Endodermal cell (in vitro differentiated cells): ENCODE measurements around the gene COG5. TPM values are rescaled to one million over a fixed set of nuclear protein-coding genes. Genes with fewer than 3 reads are reported as not detected.

ENCODE experiments used
- DNase-seq: peaks from one replicate; pipeline ENCODE4 v3.0.0-alpha.2; 2017
- H3K27ac ChIP-seq: 2 replicates; pipeline ENCODE4 v1.5.1; 2013; ENCODE audit warnings: mild to moderate bottlenecking, low read depth, low read length, moderate library complexity
- H3K27me3 ChIP-seq: 2 replicates; pipeline ENCODE4 v1.6.1; 2013; ENCODE audit warnings: mild to moderate bottlenecking, low read length, moderate library complexity; ENCODE audit not compliant: insufficient read depth, control insufficient read depth, poor library complexity, severe bottlenecking
- H3K36me3 ChIP-seq: 2 replicates; pipeline ENCODE4 v1.7.0; 2013; ENCODE audit warnings: mild to moderate bottlenecking, low read length, moderate library complexity; ENCODE audit not compliant: control insufficient read depth, insufficient read depth
- H3K4me1 ChIP-seq: one replicate; pipeline ENCODE4 v1.7.0; 2013; ENCODE audit warnings: low read length; ENCODE audit not compliant: control insufficient read depth, insufficient read depth
- H3K4me3 ChIP-seq: 2 replicates; pipeline ENCODE4 v1.5.1; 2013; ENCODE audit warnings: mild to moderate bottlenecking, low read length, moderate library complexity
- H3K9ac ChIP-seq: 2 replicates; pipeline ENCODE4 v1.6.1; 2013; ENCODE audit warnings: mild to moderate bottlenecking, low read length, moderate library complexity; ENCODE audit not compliant: poor library complexity, severe bottlenecking; ENCODE audit errors: extremely low read depth
- H3K9me3 ChIP-seq: 2 replicates; pipeline ENCODE4 v1.6.1; 2013; ENCODE audit warnings: mild to moderate bottlenecking, low read length, moderate library complexity; ENCODE audit not compliant: control insufficient read depth
- H3K27ac Mint-ChIP-seq: 2 replicates; pipeline ENCODE4 v1.8.0; 2020; ENCODE audit warnings: mixed read lengths
- H3K27me3 Mint-ChIP-seq: 2 replicates; pipeline ENCODE4 v1.8.0; 2021; ENCODE audit warnings: mild to moderate bottlenecking, mixed read lengths; ENCODE audit not compliant: insufficient read depth
- H3K36me3 Mint-ChIP-seq: 2 replicates; pipeline ENCODE4 v1.8.0; 2020; ENCODE audit warnings: low read depth, mixed read lengths
- H3K4me1 Mint-ChIP-seq: 2 replicates; pipeline ENCODE4 v1.8.0; 2020; ENCODE audit warnings: mixed read lengths
- H3K4me3 Mint-ChIP-seq: 2 replicates; pipeline ENCODE4 v1.8.0; 2020; ENCODE audit warnings: mild to moderate bottlenecking, moderate library complexity, mixed read lengths
- H3K9me3 Mint-ChIP-seq: 2 replicates; pipeline ENCODE4 v1.8.0; 2020; ENCODE audit warnings: mild to moderate bottlenecking, mixed read lengths
- CTCF ChIP-seq: fragments of 200-600 bp; sonication (generic); conservative IDR thresholded peaks from 2 replicates; pipeline ENCODE4 v1.5.0; 2021; ENCODE audit warnings: antibody characterized with exemption, mild to moderate bottlenecking
- WGBS, 2 experiments: methylation state at CpG; one replicate each; pipeline versions ENCODE4 v1.1.5 to v1.1.7; 2013; ENCODE audit warnings: missing lambda C conversion rate in 2 of 2, mixed read lengths in 1 of 2; ENCODE audit not compliant: insufficient coverage in 1 of 2, insufficient read length in 1 of 2; 5-methylcytosine and 5-hydroxymethylcytosine counted together
- total RNA-seq, 2 donors: library from RNA; stranded (reverse); fragmentation: NEBNext Ultra II Directional in 1 of 2; extraction: Animal tissue kit (Norgen Biotek cat#: 25700) in 1 of 2; gene quantifications; 2 replicates in 1 of 2; 3 replicates in 1 of 2; pipeline ENCODE4 v1.2.1, GENCODE V29; 2021

COG5 gene
- total RNA-seq, 2 donors from 2014 or later: 25.5 to 34.7 TPM

DNA sequence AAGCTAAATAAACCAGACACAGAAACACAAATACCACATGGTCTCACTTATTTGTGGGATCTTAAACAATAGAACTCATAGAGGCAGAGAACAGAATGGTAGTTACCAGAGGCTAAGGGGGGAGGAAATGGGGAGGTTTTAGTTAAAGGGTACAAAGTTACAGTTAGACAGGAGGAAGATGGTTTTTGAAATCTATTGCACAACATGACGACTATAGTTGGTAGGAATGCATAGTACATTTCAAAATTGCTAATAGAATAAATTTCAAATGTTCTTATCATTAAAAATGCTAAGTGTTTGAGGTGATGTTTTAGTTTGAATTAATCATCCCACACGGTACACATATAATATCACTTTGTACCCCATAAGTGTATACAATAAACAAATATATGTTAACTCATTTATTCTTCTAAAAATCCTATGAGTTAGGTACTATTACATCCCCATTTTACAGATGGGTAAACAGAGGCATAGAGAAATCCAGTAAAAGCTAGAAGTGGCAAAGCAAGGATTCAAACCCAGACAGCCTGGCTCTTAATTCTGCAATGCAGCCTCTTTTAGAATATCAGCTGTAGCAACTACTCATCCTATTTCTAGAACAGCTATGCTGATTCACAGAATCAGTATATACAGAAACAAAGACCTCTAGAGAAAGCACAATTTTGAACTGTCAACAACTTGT is 344.0 kb downstream of the COG5 start:
- WGBS, 2 experiments: no CpG with 5 or more reads among the region's 2 CpGs
- Histone ChIP-seq H3K9me3 (peaks cover 5% of the 10 kb centered on the region), H3K4me1 (no peaks in the 10 kb centered on the region), H3K36me3 (no peaks in the 10 kb centered on the region), H3K4me3 (no peak overlapping the region), H3K27ac (no peak overlapping the region), H3K27me3 (no peaks in the 10 kb centered on the region), H3K9ac (no peak overlapping the region)
- H3K4me3 Mint-ChIP-seq: no peak overlapping the region
- no peak for TF ChIP-seq CTCF
- H3K9me3 Mint-ChIP-seq: no peaks in the 10 kb centered on the region
- no peaks in the 10 kb centered on the region for H3K27me3 Mint-ChIP-seq
- DNase-seq: no peak
- H3K27ac Mint-ChIP-seq: no peak overlapping the region
- H3K4me1 Mint-ChIP-seq: peaks cover 4% of the 10 kb centered on the region
- peaks cover 6% of the 10 kb centered on the region for H3K36me3 Mint-ChIP-seq

GRCh38 chr7:107213945-107214344 is 349.8 kb downstream of the COG5 start:
- no peak for DNase-seq
- no peak overlapping the region for H3K9ac ChIP-seq
- peaks cover 9% of the 10 kb centered on the region for H3K36me3 ChIP-seq
- H3K27ac ChIP-seq: no peak overlapping the region
- Mint-ChIP-seq H3K4me3 (no peak overlapping the region), H3K27me3 (no peaks in the 10 kb centered on the region), H3K9me3 (no peaks in the 10 kb centered on the region), H3K36me3 (peaks cover 15% of the 10 kb centered on the region), H3K4me1 (peaks cover 12% of the 10 kb centered on the region), H3K27ac (no peak overlapping the region)
- H3K4me1 ChIP-seq: no peaks in the 10 kb centered on the region
- TF ChIP-seq CTCF: no peak
- no peak overlapping the region for H3K4me3 ChIP-seq
- no peaks in the 10 kb centered on the region for H3K27me3 ChIP-seq
- H3K9me3 ChIP-seq: peaks cover 8% of the 10 kb centered on the region

- H3K4me3 Mint-ChIP-seq: no peak overlapping the region
- Histone ChIP-seq H3K36me3 (peaks cover 9% of the 10 kb centered on the region), H3K4me1 (no peaks in the 10 kb centered on the region), H3K9me3 (peaks cover 8% of the 10 kb centered on the region), H3K27ac (no peak overlapping the region), H3K27me3 (no peaks in the 10 kb centered on the region), H3K4me3 (no peak overlapping the region), H3K9ac (no peak overlapping the region)
- peak; percentile 61 for TF ChIP-seq CTCF
- peak; percentile 72 for DNase-seq
- H3K9me3 Mint-ChIP-seq: no peaks in the 10 kb centered on the region
- H3K4me1 Mint-ChIP-seq: peaks cover 12% of the 10 kb centered on the region
- no peak overlapping the region for H3K27ac Mint-ChIP-seq
- H3K27me3 Mint-ChIP-seq: no peaks in the 10 kb centered on the region
- WGBS, 2 experiments: 90 to 100% methylated on average over 2 to 5 of the region's 5 CpGs
- peaks cover 15% of the 10 kb centered on the region for H3K36me3 Mint-ChIP-seq
These were observed 350.4 kb downstream of the COG5 start for GRCh38 chr7:107213193-107213788.
